Gastrocnemius medialis (tissue), 4 donors: ENCODE data around the gene SKIC8.

Experiments used
- POLR2A ChIP-seq, 2 donors: fragments of 450-650 bp; IDR thresholded peaks; one replicate each; pipeline ENCODE4 v1.6.1; 2017; ENCODE audit warnings: antibody characterized with exemption in 2 of 2, mild to moderate bottlenecking in 2 of 2, moderate library complexity in 2 of 2
- TF ChIP-seq, protein P1 (sequence below), 5 experiments: fragments of 450-650 bp in 3 of 5; fragments of 200-600 bp in 2 of 5; sonication (generic) in 2 of 5; IDR thresholded peaks in 4 of 5; conservative IDR thresholded peaks in 1 of 5; 1 replicate in 4 of 5; 2 replicates in 1 of 5; pipeline ENCODE4 v1.5.1; 2016 to 2019; ENCODE audit warnings: antibody characterized with exemption in 5 of 5, mild to moderate bottlenecking in 3 of 5, moderate library complexity in 3 of 5

DNA sequence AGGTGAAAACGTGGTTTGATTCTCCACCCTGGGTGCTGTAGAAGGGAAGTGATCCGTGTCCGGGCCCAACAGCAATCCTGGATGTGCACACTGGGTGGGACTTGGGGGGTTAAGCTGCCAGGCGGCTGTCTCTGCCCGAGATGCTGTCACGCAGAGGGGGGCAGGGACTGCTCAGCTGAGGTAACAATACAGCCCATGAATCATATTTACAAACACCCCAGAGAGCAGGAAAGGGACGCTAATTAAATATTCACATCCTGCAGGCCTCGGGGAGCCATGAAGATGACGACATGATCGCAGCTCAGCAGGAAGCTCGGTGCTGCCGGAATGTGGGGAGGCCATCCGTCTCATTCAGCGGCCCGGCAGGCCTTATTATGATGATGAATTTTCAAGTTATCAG, 22.8 kb upstream of the SKIC8 start:
- TF ChIP-seq, protein P1, sequence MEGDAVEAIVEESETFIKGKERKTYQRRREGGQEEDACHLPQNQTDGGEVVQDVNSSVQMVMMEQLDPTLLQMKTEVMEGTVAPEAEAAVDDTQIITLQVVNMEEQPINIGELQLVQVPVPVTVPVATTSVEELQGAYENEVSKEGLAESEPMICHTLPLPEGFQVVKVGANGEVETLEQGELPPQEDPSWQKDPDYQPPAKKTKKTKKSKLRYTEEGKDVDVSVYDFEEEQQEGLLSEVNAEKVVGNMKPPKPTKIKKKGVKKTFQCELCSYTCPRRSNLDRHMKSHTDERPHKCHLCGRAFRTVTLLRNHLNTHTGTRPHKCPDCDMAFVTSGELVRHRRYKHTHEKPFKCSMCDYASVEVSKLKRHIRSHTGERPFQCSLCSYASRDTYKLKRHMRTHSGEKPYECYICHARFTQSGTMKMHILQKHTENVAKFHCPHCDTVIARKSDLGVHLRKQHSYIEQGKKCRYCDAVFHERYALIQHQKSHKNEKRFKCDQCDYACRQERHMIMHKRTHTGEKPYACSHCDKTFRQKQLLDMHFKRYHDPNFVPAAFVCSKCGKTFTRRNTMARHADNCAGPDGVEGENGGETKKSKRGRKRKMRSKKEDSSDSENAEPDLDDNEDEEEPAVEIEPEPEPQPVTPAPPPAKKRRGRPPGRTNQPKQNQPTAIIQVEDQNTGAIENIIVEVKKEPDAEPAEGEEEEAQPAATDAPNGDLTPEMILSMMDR (IDR thresholded peaks at IDR 0.05 in 4 of 5, conservative IDR thresholded peaks at IDR 0.05 in 1 of 5), result no peak
- TF ChIP-seq POLR2A (IDR thresholded peaks at IDR 0.05), result no peak
